ENCODE results near the gene CPXM1.
A peak's percentile ranks its signal among the peaks of the same experiment; 100 is the strongest.

Gene CPXM1

GRCh38 chr20:2820896-2821869 lies 20.8 kb upstream of the CPXM1 start:
- no peak for DNase-seq (ENCODE audit: low spot score)

GRCh38 chr20:2820084-2820895 lies 19.9 kb upstream of the CPXM1 start:
- DNase-seq (ENCODE audit: low spot score): no peak

GRCh38 chr20:2817891-2818595 lies 17.6 kb upstream of the CPXM1 start:
- peak; percentile 11 for DNase-seq (ENCODE audit: low spot score)

- no peak for DNase-seq (ENCODE audit: low spot score)
Measured at GRCh38 chr20:2817341-2817726, 16.9 kb upstream of the CPXM1 start.

DNA sequence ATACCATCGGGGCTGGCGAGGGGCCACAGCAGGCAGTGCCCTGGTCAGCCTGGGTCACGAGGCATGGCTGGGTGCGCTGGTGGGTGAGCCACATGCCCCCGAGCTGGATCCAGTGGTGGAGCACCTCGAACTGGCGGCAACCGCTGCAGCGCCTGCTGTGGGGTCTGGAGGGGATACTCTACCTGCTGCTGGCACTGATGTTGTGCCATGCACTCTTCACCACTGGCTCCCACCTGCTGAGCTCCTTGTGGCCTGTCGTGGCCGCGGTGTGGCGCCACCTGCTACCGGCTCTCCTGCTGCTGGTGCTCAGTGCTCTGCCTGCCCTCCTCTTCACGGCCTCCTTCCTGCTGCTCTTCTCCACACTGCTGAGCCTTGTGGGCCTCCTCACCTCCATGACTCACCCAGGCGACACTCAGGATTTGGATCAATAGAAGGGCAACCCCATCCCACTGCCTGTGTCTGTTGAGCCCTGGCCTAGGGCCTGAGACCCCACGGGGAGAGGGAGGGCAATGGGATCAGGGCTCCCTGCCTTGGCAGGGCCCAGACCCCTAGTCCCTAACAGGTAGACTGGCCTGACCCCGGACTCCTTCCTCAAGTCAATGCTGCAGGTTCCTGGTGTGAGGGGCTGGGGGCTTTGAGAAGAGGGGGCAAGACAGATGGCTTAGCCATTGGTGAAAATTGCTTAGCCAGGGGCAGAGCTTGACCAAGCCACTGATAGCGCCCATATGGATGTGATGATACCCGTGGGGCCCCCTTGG lies 16.3 kb upstream of the CPXM1 start:
- DNase-seq (ENCODE audit: low spot score): peak; percentile 6

DNA sequence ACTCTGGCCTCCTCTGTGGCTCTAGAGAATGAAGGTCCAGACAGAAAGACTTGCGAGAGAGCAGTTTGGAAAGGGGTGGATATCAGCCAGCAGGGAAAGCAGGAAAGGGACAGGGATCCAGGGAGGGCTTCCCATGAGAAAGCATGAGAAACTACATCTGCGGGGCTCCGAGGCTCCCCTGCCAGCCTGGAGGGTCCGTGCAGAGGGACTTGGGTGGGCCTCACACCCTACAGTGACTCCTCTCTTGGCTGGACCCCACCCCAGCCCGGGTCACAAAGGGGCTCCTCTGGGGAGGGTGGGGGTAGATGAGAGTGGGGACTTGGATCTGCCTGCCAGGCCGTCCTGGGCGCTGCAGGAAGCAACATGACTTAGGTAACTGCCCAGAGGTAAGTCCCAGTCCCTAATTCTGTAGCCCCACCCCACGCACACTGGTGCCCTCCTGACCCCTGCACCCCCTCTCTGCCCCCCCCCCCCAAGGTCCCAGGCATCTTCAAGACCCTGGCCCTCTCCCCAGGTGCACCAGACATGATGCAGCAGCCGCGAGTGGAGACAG lies 15.7 kb upstream of the CPXM1 start, which contains the start of gene TMEM239:
TMEM239 (plus strand) TSS at position 335 of the 553 bp plus-strand sequence; CDS start at position 526, 191 bp downstream.
- no peak for DNase-seq (ENCODE audit: low spot score)

DNA sequence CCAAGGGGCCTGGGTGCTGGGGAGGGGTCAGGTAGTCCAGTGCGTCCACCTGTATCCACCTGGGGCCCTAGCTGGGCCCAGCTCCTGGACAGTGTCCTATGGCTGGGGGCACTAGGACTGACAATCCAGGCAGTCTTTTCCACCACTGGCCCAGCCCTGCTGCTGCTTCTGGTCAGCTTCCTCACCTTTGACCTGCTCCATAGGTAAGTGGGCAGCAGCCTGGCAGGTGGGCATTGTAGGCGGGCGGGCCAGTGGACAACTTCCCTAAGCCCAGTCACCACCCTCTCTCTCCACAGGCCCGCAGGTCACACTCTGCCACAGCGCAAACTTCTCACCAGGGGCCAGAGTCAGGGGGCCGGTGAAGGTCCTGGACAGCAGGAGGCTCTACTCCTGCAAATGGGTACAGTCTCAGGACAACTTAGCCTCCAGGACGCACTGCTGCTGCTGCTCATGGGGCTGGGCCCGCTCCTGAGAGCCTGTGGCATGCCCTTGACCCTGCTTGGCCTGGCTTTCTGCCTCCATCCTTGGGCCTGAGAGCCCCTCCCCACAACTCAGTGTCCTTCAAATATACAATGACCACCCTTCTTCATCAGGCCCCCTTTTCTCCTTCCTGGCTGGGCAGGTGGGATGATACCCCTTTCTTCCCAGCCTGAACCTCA lies 14.9 kb upstream of the CPXM1 start:
- DNase-seq (ENCODE audit: low spot score): peak; percentile 8

- peak; percentile 94 for DNase-seq (ENCODE audit: low spot score)
Measured at GRCh38 chr20:2814587-2815051, 14.2 kb upstream of the CPXM1 start, which contains the start of gene C20orf141. TSS of gene C20orf141 (plus strand) at chr20:2814987. CDS start at chr20:2815185, 198 bp downstream.

DNA sequence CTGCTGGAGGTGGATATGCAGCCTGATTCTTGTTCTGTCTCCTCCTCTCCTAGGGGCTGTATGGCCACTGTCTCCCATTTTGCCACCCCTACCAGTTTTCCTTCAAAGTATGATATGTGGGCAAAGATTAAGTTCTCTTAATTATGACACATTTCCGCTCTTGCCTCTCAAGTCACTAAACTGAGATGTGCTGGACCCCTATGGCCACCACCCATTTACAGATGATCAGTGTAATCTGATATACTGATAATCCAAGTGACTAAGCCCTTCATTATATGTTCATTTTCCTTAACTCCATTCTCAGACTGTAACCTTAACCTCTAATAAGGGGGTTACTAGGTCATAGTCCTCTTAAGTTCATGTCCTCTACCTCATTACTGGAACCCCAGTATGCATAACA lies 13.6 kb upstream of the CPXM1 start:
- DNase-seq (ENCODE audit: low spot score): no peak

- DNase-seq (ENCODE audit: low spot score): no peak
Measured at GRCh38 chr20:2812189-2812588, 11.8 kb upstream of the CPXM1 start.

DNA sequence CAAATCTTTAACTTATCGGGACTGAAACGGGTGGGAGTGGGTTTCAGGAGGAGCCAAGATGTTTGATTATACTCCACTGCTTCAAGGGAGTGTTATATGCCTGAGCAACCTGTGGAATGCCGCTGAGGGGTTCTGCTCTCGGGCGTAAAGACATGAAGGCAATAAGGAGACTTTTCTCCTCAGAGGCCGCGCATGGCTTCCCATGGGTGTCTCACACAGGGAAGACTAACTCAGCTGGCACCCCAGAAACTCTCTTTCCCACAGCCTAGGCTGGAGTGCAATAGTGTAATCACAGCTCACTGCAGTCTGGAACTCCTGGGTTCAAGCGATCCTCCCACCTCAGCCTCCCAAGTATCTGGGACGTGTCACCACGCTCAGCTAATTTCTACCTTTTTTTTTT lies 9.3 kb upstream of the CPXM1 start:
- DNase-seq (ENCODE audit: low spot score): no peak

- peak; percentile 5 for DNase-seq (ENCODE audit: low spot score)
Measured at GRCh38 chr20:2807929-2808328, 7.5 kb upstream of the CPXM1 start.

- peak; percentile 8 for DNase-seq (ENCODE audit: low spot score)
Measured at GRCh38 chr20:2807019-2807418, 6.6 kb upstream of the CPXM1 start.

- DNase-seq (ENCODE audit: low spot score): peak; percentile 4
Measured at GRCh38 chr20:2806351-2806701, 5.9 kb upstream of the CPXM1 start.

DNA sequence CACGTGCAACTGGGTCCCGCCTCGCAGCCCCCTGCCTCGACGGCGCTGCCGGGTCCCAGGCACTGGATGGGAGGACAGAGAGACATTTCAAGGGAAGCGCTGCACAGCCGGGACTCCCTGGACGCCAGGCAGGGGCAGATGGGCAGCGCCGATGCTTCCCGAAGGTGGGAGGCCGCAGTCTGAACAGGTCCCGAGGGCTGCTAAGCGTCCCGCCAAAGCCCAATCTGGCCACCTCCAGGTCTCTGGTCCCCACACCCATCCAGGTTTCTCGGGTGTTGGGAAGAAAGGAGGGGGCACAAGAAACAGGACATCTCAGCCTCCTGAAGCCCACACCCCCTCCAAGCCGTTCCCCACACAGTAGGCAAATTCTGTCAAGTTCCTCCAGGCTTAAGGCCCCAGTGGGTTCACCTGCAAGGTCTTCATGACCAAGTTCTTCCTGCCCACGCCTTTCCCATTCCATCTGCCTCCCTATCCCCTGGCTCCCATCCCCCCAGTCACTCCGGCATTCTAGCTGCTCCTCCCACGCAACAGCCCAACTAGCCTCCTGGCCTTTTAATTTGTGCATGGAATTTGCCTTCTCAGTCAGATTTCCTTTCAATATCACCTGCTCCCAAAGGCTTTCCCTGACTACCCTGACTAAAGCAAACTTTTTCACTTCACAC lies 5.4 kb upstream of the CPXM1 start:
- DNase-seq (ENCODE audit: low spot score): peak; percentile 24

DNA sequence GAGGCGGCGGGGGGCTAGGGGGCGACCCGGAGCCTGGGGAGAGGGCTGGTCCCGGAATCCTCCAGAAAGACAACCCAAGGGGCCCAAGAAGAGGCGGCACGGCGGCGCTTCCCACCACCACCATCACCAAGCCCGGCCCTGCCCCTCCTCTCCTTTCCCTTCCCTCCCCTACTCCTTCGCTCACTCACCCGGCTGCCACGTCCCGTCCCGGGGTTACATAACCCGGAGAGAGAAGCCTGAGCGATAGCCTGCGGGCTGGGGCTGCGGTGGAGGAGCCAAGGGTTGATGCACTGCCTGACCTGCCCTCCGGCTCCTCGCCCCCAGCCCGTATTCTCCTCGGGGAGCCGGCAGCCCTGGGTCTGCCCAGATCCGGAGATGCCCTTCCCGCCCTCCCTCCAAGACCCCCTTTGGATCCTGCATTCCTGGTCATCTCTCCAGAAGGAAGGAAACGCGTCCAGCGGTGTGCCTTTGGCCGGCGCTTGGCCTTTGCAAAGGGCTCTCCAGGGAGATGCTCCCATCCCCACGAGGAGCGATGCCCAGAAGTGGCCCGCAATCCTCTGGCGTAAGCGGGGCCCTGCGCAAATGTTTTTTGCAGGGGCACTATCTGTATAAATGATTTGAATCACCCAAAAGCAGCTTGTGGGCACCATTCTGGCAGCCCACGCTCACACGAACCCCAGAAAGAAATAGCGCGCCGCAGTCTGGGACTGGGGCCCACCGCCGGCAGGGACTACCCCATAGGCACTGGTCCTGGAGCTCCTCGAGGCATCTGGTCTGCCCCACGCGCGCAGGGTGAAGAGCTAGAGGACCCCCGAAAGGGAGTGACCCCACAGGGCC lies 4.6 kb upstream of the CPXM1 start:
- DNase-seq (ENCODE audit: low spot score): peak; percentile 67

DNA sequence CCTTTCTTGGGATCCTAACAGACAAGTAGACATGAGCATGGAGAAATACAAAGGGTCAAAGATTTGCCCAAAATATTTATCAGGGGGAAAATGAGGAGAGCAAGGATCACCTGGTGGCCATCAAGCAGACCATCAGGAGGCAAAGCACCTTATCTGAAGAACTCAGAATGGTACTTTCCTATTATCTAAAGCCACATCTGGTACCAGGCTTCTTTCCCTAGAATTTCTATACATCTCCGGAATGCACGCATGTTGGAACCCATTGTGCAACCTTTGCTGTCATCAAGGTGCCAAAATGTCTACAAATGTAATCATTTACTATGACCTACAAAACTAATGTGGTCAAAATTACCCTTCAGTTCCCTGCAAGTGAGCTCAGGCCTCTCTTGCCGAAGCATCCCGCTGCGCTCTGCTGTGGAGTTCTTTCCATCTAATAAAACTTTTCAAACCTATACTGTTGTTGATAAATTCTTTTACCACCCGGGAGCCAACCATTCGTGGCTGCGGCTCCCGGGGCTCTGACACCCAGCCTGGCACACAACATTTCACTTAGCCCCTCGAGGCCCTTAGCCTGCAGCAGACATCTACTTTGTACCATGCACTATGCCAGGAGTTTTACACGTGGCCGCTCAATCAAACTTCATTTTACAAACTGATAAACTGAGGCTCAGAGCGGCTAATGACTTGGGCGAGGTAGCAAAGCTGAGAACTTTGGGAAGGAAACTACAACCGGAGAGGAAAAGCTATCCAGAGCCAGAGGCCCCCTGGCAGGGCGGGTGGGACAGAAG lies 3.8 kb upstream of the CPXM1 start:
- DNase-seq (ENCODE audit: low spot score): peak; percentile 2

DNA sequence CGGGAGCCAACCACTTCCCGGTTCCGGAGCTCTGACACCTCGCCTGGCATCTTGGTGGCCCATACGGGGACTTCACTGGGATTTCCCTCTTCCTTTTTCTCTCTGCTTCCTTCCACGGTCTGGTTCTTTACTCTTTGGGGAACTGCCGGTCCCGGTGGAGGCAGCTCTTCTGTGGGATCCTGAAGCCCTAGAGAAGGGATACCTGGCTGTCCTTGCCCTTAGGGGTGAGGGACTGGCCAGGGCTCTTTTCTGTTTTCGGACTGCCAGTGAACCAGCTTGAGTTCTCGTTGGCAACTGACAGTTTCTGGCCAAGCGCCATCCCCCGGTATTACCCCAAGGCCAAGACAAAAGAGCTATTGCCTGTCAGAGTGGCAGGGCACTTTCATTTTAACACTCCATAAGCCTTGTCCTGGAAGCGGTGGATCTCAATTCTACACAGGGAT lies 880 bp upstream of the CPXM1 start:
- peak; percentile 8 for DNase-seq (ENCODE audit: low spot score)
